GM21526 (cell line): Measurements from ENCODE around the gene ZSWIM4.
A peak's percentile ranks its signal among the peaks of the same experiment; 100 is the strongest.
"Not testable (repeated sequence)": the region's sequence is repeated elsewhere in the genome, so short reads cannot be mapped to it uniquely, and the experiment has no call there.

Experiments used
- ATAC-seq: cut with Tn5 transposase; IDR thresholded peaks from one replicate; pipeline ENCODE4 v1.9.1; 2021; ENCODE audit warnings: moderate library complexity; ENCODE audit not compliant: unreplicated experiment, low FRiP score

The ZSWIM4 gene

DNA sequence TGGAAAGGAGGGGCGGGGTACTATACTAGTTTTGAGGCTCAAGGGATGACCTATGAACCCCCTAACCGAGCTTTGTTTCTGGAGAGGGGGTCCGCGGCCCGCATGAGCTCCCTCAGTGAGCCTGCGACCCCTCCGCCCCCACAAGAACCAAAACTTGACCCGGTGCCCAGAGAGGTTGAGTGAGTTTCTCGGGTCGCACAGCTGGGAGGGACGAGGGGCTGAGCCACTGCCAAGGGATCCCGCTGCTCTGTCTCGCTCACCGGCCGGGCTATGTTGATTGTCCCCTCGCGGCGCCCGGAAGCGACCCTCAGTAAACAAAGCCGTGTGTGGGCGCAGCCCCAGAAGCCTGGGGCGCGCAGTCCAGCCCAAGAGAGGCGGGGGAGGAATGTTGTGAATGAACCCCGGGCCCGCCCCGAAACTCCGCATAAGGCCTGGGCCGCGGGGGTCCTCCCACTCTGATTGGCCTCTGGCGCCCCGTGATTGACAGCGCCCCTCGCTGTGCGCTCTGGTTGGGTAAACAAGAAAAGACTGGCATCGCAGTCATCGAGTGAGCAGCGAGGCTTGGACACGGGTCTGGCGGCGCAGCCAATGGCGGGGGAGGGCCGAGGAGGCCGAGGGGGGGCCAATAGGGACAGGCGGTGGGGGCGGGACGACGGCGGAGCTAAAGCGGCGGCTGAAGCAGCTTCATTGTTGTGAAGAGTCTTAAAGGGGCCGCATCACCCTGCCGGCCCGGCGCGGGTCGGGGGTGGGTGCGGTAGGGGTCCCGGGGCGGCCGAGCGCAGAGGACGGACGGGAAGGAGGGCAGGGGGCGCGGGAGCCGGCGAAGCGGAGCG lies at the start of gene ZSWIM4:
Gene ZSWIM4 (plus strand): TSS at position 687 of the 833 bp plus-strand sequence. CDS start 206 bp downstream, outside the sequence.
- ATAC-seq = peak; percentile 89

DNA sequence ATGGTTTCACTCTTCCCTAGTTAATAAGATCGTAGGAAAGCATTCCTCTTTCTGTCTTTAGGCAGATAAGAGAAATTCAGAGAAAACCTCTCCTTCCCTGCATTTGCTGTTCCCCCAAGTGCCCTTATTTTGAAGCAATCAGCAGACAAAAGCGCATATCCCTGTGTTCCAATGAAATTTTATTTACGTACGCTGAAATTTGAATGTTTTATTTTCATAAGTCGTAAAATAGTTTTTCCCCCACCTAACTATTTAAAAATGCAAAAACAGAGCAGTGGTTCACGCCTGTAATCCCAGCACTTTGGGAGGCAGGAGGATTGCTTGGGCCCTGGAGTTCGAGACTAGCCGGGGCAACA lies 48.2 kb upstream of the ZSWIM4 start:
- ATAC-seq = no peak

DNA sequence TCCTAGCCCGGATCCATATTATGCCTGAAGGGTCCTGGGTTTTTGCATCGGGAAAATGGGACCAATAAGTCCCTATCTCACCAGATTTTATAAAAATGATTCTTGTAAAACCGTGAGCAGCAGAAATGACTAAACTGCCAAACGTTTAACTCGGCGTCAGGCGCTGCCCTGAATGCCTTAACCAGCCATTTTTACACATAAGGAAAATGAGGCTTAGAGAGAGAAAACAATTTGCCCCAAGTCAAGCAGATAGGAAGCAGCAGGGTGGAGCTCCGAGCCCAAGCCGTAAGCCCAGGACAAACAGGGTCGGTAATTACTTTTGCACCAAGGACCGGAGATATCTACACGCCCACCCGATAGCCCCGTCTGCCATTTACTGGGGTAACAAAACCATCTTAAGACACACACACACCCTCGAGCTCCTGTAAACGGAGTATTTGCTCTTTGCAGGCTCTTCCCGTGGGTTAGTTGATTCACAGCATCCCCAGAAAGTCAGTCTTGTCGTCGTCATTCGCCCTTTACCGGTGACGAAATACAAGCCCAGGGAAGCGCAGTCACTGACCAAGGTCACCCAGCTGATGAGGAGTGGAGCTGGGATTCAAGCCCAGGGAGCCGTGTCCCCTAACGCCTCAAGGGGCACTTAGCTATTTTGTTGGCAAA lies 46.9 kb upstream of the ZSWIM4 start:
- ATAC-seq = no peak

DNA sequence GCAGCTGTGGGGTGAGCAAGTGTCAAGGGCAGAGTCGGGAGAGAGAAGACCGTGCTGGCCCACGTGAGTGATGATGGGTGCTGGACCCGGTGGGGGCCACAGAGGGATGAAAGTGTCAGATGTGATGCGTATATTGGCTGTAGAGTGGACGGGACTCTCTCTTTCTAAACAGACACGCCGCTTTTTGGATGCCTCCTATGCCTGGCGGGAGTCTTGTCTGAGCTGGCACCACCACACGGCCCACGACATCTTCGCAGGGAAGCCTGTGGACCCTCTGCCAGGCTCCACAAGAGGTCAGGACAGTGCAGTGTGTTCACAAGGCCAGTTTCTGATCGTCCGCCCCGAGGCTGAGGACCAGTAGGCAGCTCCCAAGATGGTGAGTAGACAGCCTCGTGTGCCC lies 43.8 kb upstream of the ZSWIM4 start:
- no peak for ATAC-seq

DNA sequence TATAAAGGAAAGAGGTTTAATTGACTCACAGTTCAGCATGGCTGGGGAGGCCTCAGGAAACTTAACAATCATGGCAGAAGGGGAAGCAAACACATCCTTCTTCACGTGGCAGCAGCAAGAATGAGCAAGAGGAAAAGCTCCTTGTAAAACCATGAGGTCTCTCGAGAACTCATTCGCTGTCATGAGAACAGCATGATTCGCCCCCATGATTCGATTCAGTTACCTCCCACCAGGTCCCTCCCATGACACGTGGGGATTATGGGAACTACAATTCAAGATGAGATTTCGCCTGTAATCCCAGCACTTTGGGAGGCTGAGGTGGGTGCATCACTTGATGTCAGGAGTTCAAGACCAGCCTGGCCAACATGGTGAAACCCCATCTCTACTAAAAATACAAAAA lies 41.6 kb upstream of the ZSWIM4 start:
- not testable (repeated sequence) for ATAC-seq

DNA sequence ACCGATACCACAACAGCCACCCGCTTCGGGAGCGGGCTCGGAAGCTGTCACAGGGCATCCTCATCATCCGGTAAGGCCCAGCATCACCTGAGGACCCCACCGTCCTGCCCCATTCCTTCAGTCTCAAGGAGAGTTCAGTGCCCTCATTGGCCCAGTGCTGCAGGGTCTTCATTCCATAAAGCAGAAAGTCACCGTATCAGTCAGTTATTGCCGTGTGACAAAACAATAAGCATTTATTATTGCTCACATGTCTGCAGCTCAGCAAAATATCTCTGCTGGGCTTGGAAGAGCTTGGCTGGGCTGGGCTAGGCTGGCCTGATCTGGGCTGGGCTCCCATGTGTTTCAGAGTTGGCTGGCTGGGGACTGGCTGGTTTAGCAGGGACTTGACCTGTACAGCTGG lies 39.0 kb upstream of the ZSWIM4 start:
- no peak for ATAC-seq

DNA sequence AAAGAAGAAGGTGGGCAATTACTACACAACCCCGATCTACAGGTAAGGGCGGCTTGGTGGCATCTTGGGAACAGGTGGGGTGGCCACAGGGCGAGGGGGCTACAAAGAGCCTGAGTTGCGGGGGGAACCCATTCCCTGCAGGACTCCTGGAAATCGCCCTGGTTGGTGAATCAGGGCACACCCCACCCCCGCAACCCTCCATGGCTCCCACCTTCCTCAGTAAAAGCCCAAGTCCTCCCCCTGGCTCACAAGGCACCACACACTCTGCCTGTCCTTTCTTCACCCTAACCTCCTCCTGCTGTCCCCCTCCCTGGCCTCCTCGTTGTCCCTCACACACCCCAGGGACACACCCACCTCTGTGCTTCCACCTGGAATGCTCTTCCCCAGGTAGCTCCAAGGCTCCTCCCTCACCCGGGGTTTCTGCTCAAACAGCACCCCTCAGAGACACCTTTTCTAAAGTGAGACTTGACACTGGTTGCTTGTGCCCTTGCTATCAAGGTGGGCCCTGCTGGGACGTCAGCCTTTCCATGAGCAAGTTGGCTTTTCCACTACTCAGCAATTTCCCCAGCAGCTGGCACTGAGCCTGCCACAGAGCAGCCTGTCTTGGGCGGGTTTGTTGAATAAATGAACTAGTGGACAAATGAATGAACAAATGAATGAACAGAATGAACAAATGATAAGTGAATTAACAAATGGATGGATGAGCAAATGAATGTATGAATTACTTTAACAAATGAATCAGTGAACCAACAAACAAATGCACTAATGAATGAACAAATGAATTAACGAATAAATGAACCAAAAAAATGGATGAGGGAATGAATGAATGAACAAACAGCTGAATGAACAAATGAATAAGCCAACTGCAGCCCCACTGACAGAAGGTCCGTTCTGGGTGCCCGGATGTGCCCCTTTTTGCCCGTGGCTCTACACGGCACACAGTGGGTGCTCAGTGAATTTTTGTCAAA lies 37.2 kb upstream of the ZSWIM4 start:
- no peak for ATAC-seq

DNA sequence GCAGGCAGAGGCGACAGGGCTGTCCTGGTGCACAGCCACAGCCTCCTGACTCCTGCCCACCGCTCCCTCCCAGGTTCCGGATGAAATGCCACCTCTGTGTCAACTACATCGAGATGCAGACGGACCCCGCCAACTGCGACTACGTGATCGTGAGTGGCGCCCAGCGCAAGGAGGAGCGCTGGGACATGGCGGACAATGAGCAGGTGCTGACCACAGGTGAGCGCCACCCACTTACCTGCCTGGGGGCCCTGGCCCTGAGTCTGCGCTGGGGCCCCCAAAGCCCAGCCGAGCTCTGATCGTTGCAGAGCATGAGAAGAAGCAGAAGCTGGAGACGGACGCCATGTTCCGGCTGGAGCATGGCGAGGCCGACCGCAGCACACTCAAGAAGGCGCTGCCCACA lies 36.4 kb upstream of the ZSWIM4 start:
- no peak for ATAC-seq

DNA sequence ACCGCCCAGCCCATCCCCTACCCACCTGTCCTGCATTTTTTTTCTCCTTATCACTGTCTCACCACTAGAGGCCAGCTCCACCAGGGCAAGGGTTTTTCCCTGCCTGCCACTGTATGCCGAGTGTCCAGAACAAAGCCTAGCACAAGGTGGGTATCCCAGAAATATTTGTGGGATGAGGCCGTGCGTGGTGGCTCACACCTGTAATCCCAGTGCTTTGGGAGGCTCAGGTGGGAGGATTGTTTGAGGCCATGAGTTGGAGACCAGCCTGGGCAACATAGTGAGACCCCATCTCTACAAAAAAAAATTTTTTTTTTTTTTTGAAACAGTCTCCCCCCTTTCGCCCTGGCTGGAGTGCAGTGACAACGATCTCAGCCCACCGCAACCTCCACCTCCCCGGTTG lies 33.8 kb upstream of the ZSWIM4 start:
- ATAC-seq = no peak

DNA sequence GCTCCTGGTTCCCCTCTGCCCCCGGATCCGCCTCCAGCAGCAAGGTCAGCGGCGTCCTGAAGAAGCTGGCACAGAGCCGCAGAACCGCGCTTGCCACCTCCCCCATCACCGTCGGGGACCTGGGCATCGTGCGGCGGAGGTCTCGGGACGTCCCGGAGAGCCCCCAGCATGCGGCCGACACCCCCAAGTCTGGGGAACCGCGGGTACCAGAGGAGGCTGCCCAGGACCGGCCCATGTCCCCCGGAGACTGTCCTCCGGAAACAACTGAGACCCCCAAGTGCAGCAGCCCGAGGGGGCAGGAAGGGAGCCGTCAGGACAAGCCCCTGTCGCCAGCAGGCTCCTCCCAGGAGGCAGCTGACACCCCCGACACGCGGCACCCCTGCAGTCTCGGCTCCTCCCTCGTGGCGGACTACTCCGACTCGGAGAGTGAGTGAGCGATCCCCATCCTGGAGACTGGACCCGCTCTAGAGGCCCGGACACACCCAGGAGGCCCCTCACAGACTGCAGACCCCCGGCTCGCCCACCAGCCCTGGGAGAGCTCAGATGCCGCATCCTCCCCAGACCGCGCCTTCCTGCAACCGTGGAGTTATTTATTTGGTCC lies 32.5 kb upstream of the ZSWIM4 start:
- ATAC-seq = no peak

DNA sequence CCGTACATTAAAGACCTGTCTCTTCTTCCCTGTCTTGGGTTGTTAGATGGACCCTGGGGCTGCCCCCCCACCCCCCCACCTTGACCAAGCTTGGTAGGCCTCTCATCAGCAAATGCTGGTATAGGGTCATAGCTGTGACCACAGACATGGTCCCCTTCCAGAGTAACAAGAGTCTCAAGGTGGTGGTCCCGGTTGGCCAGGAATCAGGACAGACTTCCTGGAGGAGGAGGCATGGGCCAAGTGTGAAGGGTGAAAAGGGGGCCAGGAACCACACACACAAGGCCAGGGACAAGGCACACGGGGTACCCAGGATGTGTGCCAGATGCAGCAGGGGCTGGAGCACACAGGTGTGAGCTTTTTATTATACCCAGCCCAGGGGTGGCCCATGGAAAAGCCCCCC lies 32.0 kb upstream of the ZSWIM4 start:
- ATAC-seq = no peak

DNA sequence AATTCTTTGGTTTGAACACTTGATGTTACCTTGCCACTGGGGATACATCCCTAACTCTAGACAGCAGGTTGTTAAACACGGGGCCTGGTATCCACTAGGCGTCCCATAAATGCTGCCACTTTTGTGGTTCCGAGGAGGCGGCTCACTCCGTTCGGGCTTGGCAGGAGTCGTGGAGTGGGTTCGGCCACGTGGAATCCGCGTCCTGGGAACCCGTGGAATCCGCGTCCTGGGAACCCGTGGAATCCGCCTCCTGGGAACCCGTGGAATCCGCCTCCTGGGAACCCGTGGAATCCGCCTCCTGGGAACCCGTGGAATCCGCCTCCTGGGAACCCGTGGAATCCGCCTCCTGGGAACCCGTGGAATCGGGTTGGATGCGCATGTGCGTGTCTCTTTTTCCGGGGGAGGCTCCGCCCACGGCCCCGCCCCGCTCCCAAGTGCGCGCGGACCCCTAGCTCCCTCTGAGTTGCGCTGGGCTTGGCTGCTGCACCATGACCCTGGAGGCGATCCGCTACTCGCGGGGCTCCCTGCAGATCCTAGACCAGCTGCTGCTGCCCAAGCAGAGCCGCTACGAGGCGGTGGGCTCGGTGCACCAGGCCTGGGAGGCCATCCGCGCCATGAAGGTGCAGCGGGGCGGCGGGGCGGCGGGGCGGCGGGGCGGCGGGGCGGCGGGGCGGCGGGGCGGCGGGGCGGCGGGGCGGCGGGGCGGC lies 31.0 kb upstream of the ZSWIM4 start, which contains the start of gene MRI1:
Gene MRI1 (plus strand): TSS at position 422 of the 707 bp plus-strand sequence. CDS start 67 bp downstream, at position 489.
- no peak for ATAC-seq

DNA sequence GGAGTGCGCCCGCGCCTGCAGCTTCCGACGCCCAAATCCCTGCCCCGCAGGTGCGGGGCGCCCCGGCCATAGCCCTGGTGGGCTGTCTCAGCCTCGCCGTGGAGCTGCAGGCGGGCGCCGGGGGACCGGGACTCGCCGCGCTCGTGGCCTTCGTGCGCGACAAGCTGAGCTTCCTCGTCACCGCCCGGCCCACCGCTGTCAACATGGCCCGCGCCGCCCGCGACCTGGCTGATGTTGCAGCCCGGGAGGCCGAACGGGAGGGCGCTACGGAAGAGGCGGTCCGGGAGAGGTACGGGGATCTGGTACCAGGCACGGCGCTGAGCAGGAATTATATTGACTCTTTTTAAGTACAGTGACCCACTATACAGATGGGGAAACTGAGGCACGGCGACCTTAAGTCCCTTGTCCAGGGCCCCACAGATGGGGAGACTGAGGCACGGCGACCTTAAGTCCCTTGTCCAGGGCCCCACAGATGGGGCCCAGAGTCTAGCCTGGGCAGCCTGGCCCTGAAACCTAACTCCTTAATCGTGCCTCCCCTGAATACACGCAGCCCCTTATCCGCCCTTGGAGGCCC lies 30.3 kb upstream of the ZSWIM4 start:
- ATAC-seq = no peak

DNA sequence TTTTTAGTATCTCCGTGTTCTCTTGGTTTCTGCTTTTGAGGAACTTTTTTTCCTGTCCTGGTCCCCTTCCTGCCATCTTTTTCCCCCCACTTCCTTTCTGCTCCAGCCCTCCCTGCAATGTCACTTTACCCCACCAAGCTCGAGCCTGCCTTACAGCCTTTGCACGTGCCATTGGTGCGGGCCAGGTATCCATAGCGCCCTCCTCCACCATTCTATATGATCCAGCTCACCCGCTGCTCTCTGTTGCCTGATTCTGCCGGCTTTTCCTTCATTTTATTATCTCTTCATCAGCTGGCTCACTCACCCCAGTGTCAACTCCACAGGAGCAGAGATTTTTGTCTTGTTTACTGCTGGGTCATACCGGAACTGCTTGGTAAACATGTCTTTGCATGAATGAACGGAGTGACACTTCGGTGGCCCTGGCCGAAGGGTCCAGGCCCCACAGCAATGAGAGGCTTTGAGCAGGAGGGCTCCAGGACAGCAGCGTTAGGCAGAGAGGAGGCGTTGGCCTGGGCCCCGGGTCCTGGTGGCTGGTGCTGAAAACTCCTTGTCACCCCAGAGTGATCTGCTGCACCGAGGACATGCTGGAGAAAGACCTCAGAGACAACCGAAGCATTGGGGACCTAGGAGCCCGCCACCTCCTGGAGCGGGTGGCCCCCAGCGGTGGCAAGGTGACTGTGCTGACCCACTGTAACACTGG lies 29.7 kb upstream of the ZSWIM4 start:
- no peak for ATAC-seq

DNA sequence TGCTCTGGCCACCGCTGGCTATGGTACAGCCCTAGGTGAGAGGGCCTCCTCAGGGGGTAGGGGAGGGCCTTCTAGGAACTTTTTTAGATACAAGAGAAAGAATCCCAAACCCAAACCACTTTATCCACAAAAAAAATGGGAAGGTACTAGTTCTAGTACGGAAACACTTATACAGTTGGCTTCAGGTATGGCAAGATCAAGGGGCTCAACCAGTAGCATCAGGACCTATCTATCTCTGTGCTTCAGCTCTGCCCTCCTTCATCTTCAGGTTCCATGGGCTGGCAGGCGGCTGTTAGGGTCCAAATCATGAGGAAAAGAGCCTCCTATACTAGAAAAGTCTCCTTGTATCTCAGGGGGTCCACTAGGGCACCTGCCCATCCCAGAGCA lies 29.2 kb upstream of the ZSWIM4 start:
- ATAC-seq = no peak

DNA sequence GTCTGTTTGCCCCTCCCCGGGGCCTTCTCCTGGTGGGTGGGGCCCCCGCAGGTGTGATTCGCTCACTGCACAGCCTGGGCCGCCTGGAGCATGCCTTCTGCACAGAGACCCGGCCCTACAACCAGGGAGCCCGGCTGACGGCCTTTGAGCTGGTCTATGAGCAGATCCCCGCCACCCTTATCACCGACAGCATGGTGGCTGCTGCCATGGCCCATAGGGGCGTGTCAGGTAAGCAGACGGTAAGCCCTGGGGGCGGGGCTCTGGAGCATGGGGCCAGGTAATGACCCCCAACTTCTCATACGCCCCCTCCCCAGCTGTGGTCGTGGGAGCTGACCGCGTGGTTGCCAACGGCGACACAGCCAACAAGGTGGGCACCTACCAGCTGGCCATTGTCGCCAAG lies 26.7 kb upstream of the ZSWIM4 start:
- no peak for ATAC-seq

DNA sequence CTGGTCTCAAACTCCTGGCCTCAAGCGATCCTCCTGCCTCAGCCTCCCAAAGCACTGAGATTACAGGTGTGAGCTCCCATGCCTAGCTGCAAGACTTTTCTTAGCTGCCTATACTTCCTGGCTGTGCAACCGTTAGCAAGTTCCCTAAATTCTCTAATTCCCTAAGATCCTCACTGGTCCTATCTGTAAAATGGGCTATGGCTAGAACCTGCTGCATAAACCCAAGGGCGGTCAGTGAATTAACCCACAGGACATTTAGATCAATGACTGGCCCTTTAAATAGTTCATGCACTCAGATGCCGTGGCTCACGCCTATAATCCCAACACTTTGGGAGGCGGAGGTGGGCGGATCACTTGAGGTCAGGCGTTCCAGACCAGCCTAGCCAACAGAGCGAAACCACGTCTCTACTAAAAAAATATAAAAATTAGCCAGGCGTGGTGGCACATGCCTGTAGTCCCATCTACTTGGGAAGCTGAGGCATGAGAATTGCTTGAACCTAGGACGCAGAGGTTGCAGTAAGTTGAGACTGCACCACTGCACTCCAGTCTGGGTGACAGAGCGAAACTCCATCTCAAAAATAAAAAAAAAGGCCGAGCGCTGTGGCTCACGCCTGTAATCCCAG lies 25.1 kb upstream of the ZSWIM4 start:
- ATAC-seq = no peak
